Breast epithelium (tissue), 3 donors: ENCODE data around the gene LRRTM4.

Source experiments
- POLR2A ChIP-seq: fragments of 450-650 bp; IDR thresholded peaks from one replicate; pipeline ENCODE4 v1.6.1; 2016; ENCODE audit warnings: antibody characterized with exemption, mild to moderate bottlenecking, moderate library complexity
- TF ChIP-seq, protein P1 (sequence below), 3 donors: fragments of 450-650 bp; IDR thresholded peaks; one replicate each; pipeline ENCODE4 v1.5.1; 2016 to 2017; ENCODE audit warnings: antibody characterized with exemption in 3 of 3, mild to moderate bottlenecking in 3 of 3, moderate library complexity in 3 of 3

DNA sequence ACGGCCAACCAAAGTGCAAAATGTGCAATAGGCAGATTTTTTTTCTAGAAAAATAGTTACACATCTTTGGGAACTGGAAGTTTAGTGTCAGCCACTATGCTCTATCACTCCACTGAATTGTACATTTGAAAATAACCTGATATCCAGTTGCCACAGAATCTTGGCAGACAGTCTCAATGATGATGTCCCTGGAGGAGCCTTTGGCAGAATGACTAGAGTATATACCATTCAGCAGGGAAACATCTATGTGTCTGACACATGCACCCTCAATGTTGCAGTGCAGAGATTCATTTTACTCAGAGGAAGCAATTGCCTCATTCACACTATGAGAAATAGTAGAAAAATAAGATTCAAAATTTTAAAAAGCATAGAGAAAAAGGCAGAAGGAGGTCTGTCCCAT, 475.8 kb downstream of the LRRTM4 start:
- TF ChIP-seq, protein P1, sequence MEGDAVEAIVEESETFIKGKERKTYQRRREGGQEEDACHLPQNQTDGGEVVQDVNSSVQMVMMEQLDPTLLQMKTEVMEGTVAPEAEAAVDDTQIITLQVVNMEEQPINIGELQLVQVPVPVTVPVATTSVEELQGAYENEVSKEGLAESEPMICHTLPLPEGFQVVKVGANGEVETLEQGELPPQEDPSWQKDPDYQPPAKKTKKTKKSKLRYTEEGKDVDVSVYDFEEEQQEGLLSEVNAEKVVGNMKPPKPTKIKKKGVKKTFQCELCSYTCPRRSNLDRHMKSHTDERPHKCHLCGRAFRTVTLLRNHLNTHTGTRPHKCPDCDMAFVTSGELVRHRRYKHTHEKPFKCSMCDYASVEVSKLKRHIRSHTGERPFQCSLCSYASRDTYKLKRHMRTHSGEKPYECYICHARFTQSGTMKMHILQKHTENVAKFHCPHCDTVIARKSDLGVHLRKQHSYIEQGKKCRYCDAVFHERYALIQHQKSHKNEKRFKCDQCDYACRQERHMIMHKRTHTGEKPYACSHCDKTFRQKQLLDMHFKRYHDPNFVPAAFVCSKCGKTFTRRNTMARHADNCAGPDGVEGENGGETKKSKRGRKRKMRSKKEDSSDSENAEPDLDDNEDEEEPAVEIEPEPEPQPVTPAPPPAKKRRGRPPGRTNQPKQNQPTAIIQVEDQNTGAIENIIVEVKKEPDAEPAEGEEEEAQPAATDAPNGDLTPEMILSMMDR (IDR thresholded peaks at IDR 0.05), result no peak
- TF ChIP-seq POLR2A, result no peak
